ENCODE measurements around the gene KLHDC7A.

Gene KLHDC7A

GRCh38 chr1:18530587-18531502, 50.1 kb downstream of the KLHDC7A start:
- no peak for DNase-seq (ENCODE audit: low read depth)
- TF ChIP-seq, protein P1, sequence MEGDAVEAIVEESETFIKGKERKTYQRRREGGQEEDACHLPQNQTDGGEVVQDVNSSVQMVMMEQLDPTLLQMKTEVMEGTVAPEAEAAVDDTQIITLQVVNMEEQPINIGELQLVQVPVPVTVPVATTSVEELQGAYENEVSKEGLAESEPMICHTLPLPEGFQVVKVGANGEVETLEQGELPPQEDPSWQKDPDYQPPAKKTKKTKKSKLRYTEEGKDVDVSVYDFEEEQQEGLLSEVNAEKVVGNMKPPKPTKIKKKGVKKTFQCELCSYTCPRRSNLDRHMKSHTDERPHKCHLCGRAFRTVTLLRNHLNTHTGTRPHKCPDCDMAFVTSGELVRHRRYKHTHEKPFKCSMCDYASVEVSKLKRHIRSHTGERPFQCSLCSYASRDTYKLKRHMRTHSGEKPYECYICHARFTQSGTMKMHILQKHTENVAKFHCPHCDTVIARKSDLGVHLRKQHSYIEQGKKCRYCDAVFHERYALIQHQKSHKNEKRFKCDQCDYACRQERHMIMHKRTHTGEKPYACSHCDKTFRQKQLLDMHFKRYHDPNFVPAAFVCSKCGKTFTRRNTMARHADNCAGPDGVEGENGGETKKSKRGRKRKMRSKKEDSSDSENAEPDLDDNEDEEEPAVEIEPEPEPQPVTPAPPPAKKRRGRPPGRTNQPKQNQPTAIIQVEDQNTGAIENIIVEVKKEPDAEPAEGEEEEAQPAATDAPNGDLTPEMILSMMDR (IDR thresholded peaks at IDR 0.05; ENCODE audit: low read length, missing control alignments), result no peak

DNA sequence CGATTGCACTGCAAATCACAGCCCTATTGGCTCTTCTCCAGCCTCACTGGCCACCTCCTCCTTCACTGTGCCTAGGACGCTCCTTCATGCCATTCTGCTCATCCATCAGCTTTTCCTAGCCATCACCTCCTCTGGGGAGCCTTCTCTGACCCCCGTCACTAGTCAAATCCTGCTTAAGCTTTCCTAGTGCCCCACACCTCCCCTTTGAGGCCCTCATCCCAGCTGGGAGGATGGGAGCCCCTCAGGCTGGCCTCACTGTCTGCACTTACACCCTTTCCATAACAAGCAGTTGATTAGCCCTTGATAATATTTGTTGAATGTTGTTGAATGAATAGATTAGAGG, 50.7 kb downstream of the KLHDC7A start:
- DNase-seq (ENCODE audit: low read depth), result no peak
- TF ChIP-seq, protein P1 (IDR thresholded peaks at IDR 0.05; ENCODE audit: low read length, missing control alignments), result no peak
- no peak overlapping the region for H3K4me3 ChIP-seq (replicated peaks; ENCODE audit: low read depth, low read length)

More at GRCh38 chr1:18530587-18531502, 50.1 kb downstream of the KLHDC7A start:
- no peak overlapping the region for H3K4me3 ChIP-seq (replicated peaks; ENCODE audit: low read depth, low read length)

GRCh38 chr1:18532390-18533170, 51.9 kb downstream of the KLHDC7A start:
- DNase-seq (ENCODE audit: low read depth), result no peak
- TF ChIP-seq, protein P1 (IDR thresholded peaks at IDR 0.05; ENCODE audit: low read length, missing control alignments), result no peak
- H3K4me3 ChIP-seq (replicated peaks; ENCODE audit: low read depth, low read length), result no peak overlapping the region

- TF ChIP-seq, protein P1 (IDR thresholded peaks at IDR 0.05; ENCODE audit: low read length, missing control alignments), result no peak
- no peak overlapping the region for H3K4me3 ChIP-seq (replicated peaks; ENCODE audit: low read depth, low read length)
- no peak for DNase-seq (ENCODE audit: low read depth)
These were observed 52.5 kb downstream of the KLHDC7A start for GRCh38 chr1:18533259-18533658.

DNA sequence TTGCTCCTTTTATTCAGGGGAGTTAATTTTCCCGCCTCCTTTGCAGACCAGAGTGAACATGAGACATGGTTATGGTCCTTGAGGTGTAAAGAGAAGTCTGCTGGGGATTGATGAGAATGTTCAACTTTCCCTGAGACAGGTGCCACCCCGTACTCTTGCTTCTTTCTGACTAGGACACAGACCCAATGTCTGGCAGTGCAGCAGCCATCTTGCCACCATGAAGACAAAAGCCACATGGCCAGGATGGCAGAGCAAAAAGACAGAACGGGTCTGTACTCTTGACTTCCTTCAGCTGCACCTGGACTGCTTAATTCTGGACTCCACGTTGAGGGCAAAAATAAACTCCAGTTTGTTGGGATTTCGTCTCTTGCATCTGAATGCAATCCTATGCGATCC, 54.1 kb downstream of the KLHDC7A start:
- TF ChIP-seq, protein P1 (IDR thresholded peaks at IDR 0.05; ENCODE audit: low read length, missing control alignments), result no peak
- no peak overlapping the region for H3K4me3 ChIP-seq (replicated peaks; ENCODE audit: low read depth, low read length)
- DNase-seq (ENCODE audit: low read depth), result no peak
